K562 (cell line): ENCODE results near the gene ANKRD65. TPM values are rescaled to one million over a fixed set of nuclear protein-coding genes. Genes with fewer than 3 reads are reported as not detected.

ENCODE experiments used
- BRF1 ChIP-seq: IDR thresholded peaks from 3 replicates; pipeline ENCODE4 v1.6.1; 2011; ENCODE audit warnings: borderline replicate concordance, mild to moderate bottlenecking; ENCODE audit not compliant: insufficient read length; ENCODE audit errors: extremely low read depth
- CLOCK ChIP-seq: fragments of 250-450 bp; sonication (Bioruptor Pico); IDR thresholded peaks from 2 replicates; pipeline ENCODE4 v1.4.0; 2020; ENCODE audit warnings: mild to moderate bottlenecking, moderate library complexity, borderline replicate concordance
- FOXM1 ChIP-seq, 2 experiments: fragments of 450-650 bp in 1 of 2; sonication (generic) in 1 of 2; formaldehyde crosslinking in 1 of 2; IDR thresholded peaks; 2 replicates each; pipeline versions ENCODE4 v1.6.1 to v1.9.0; 2017 to 2022; ENCODE audit warnings: low read depth in 2 of 2, mild to moderate bottlenecking in 2 of 2, missing genetic modification reagents in 1 of 2, moderate library complexity in 1 of 2
- HDGF ChIP-seq: fragments of 450-650 bp; IDR thresholded peaks from 2 replicates; pipeline ENCODE4 v1.6.1; 2016
- MCM7 ChIP-seq, 2 experiments: fragments of 450-650 bp; IDR thresholded peaks; 2 replicates each; pipeline ENCODE4 v1.6.1; 2016 to 2018
- PATZ1 ChIP-seq: fragments of 250-450 bp; sonication (Bioruptor Pico); IDR thresholded peaks from 2 replicates; pipeline ENCODE4 v1.5.0; 2020; ENCODE audit warnings: mild to moderate bottlenecking, borderline replicate concordance
- POLR2A ChIP-seq: fragments of 450-650 bp; conservative IDR thresholded peaks from 2 replicates; pipeline ENCODE4 v1.6.1; 2016
- SP1 ChIP-seq: sonication (generic); formaldehyde crosslinking; IDR thresholded peaks from 2 replicates; pipeline ENCODE4 v1.8.1; 2022; ENCODE audit warnings: mild to moderate bottlenecking, missing genetic modification reagents
- SRF ChIP-seq, 2 experiments: fragments of 250-450, 450-650 bp in 1 of 2; sonication (Bioruptor Pico) in 1 of 2; sonication (generic) in 1 of 2; formaldehyde crosslinking; IDR thresholded peaks; 2 replicates each; pipeline versions ENCODE4 v1.5.0 to v1.5.1; 2020 to 2022; ENCODE audit warnings: mild to moderate bottlenecking in 1 of 2, missing genetic modification reagents in 1 of 2
- SUPT5H ChIP-seq: fragments of 450-650 bp; IDR thresholded peaks from 2 replicates; pipeline ENCODE4 v1.6.1; 2016
- ZNF146 ChIP-seq: IDR thresholded peaks from one replicate; pipeline ENCODE4 v1.6.1; 2018; ENCODE audit warnings: missing compliant biosample characterization; ENCODE audit not compliant: unreplicated experiment
- ZNF431 ChIP-seq: sonication (generic); formaldehyde crosslinking; IDR thresholded peaks from 2 replicates; pipeline ENCODE4 v1.8.0; 2022; ENCODE audit warnings: mild to moderate bottlenecking, missing genetic modification reagents
- ZNF766 ChIP-seq: fragments of 200-800 bp; sonication (Bioruptor generic); conservative IDR thresholded peaks from 2 replicates; pipeline ENCODE4 v1.6.1; 2016; ENCODE audit warnings: missing genetic modification characterization, missing compliant biosample characterization
- ZNF780A ChIP-seq: fragments of 250-450 bp; sonication (Bioruptor Pico); IDR thresholded peaks from 2 replicates; pipeline ENCODE4 v1.5.0; 2021; ENCODE audit warnings: mild to moderate bottlenecking
- polyA plus RNA-seq, 8 experiments: library from polyadenylated mRNA; depleted of rRNA in 4 of 8; stranded (reverse) in 5 of 8; unstranded in 3 of 8; fragments of >200 nt; fragmentation: Nextera tagmentation in 2 of 8; fragmentation: Illumina TruSeq in 1 of 8; extraction: Ambion mirVana in 2 of 8; extraction: Trizol in 1 of 8; gene quantifications; 2 replicates each; pipeline versions ENCODE4 v1.2.1 to v1.2.3, GENCODE V29; 2011 to 2014; ENCODE audit warnings: inconsistent platforms in 1 of 8, missing spikeins in 1 of 8
- total RNA-seq, 7 experiments: library from RNA; depleted of rRNA in 6 of 7; stranded (reverse); fragments of >200 nt in 6 of 7; fragmentation: Illumina TruSeq in 2 of 7; extraction: Trizol in 2 of 7; gene quantifications; 2 replicates each; pipeline versions ENCODE4 v1.2.1 to v1.2.3, GENCODE V29; 2011 to 2021; ENCODE audit warnings: low replicate concordance in 1 of 7
- TF ChIP-seq, protein P1 (sequence below): fragments of 250-450 bp; sonication (Bioruptor Pico); IDR thresholded peaks from 2 replicates; pipeline ENCODE4 v1.5.0; 2021; ENCODE audit warnings: mild to moderate bottlenecking, borderline replicate concordance
- TF ChIP-seq, protein P2 (sequence below): fragments of 450-650 bp; conservative IDR thresholded peaks from 2 replicates; pipeline ENCODE4 v1.6.1; 2016; ENCODE audit warnings: missing genetic modification characterization, low read depth, mild to moderate bottlenecking, missing compliant biosample characterization, moderate library complexity

ANKRD65 gene
- total and polyA plus RNA-seq, 9 of the 15 experiments (the other 6 are each of a cell fraction or from before 2014, with no cell fraction given) = not detected

- TF ChIP-seq, protein P1, sequence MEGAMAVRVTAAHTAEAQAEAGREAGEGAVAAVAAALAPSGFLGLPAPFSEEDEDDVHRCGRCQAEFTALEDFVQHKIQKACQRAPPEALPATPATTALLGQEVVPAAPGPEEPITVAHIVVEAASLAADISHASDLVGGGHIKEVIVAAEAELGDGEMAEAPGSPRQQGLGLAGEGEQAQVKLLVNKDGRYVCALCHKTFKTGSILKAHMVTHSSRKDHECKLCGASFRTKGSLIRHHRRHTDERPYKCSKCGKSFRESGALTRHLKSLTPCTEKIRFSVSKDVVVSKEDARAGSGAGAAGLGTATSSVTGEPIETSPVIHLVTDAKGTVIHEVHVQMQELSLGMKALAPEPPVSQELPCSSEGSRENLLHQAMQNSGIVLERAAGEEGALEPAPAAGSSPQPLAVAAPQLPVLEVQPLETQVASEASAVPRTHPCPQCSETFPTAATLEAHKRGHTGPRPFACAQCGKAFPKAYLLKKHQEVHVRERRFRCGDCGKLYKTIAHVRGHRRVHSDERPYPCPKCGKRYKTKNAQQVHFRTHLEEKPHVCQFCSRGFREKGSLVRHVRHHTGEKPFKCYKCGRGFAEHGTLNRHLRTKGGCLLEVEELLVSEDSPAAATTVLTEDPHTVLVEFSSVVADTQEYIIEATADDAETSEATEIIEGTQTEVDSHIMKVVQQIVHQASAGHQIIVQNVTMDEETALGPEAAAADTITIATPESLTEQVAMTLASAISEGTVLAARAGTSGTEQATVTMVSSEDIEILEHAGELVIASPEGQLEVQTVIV (CRISPR knock-in tag) = no peak
- TF ChIP-seq MCM7 (IDR thresholded peaks at IDR 0.05) = no peak
- TF ChIP-seq BRF1 = no peak
- TF ChIP-seq PATZ1 (CRISPR knock-in tag) = peak; percentile 26
- no peak for TF ChIP-seq FOXM1 (IDR thresholded peaks at IDR 0.05; ENCODE audit: low read depth)
- TF ChIP-seq FOXM1 (CRISPR knock-in tag; IDR thresholded peaks at IDR 0.05; ENCODE audit: low read depth) = peak; percentile 87; the same call in 1 of the 2 replicates
- TF ChIP-seq ZNF431 (CRISPR knock-in tag) = 0 out of 2 replicates have a peak, but pooled peaks have one; percentile 2
- 0 out of 2 replicates have a peak, but pooled peaks have one; percentile 48 for TF ChIP-seq HDGF
- peak; percentile 79 for TF ChIP-seq POLR2A
- TF ChIP-seq SUPT5H = peak; percentile 57
- TF ChIP-seq ZNF146 = no peak
- TF ChIP-seq SP1 (CRISPR knock-in tag) = no peak
- 0 out of 2 replicates have a peak, but pooled peaks have one; percentile 29 for TF ChIP-seq ZNF766 (CRISPR knock-in tag)
- TF ChIP-seq, protein P2, sequence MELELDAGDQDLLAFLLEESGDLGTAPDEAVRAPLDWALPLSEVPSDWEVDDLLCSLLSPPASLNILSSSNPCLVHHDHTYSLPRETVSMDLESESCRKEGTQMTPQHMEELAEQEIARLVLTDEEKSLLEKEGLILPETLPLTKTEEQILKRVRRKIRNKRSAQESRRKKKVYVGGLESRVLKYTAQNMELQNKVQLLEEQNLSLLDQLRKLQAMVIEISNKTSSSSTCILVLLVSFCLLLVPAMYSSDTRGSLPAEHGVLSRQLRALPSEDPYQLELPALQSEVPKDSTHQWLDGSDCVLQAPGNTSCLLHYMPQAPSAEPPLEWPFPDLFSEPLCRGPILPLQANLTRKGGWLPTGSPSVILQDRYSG = 0 out of 2 replicates have a peak, but pooled peaks have one; percentile 32
- 0 out of 4 replicates have a peak, but pooled peaks of 1 of the 2 experiments have one; percentile 17 for TF ChIP-seq SRF (CRISPR knock-in tag; IDR thresholded peaks at IDR 0.05)
- no peak for TF ChIP-seq CLOCK (CRISPR knock-in tag)
- TF ChIP-seq ZNF780A = 0 out of 2 replicates have a peak, but pooled peaks have one; percentile 54
These were observed 21.1 kb downstream of the ANKRD65 start (continued) for GRCh38 chr1:1399872-1400575.
